ENCODE measurements around the gene SORCS2.

The SORCS2 gene

DNA sequence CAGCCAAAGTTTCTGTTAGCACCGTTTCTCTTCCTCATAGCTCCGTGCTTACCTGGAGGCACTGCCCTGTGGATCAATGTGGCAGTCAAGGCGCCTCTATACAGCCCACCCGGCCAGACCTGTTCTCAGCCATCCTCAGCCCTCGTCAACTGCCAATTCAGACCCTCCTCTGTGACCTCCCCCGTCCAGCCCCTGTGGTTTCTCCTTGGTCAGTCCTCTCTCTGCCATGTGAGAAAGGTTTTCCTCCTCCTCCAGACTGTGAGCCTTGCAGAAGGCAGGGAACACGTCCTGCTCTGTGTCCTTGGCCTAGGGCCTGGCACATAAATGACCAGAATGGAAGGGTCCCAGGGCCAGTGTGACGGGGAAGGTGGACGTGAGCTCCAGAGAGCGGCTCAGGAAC, 417.0 kb downstream of the SORCS2 start:
- DNase-seq, result no peak

GRCh38 chr4:7610022-7610670, 417.8 kb downstream of the SORCS2 start:
- DNase-seq, result no peak

GRCh38 chr4:7610841-7611240, 418.5 kb downstream of the SORCS2 start:
- DNase-seq, result no peak

GRCh38 chr4:7612311-7612897, 420.1 kb downstream of the SORCS2 start:
- no peak for DNase-seq

DNA sequence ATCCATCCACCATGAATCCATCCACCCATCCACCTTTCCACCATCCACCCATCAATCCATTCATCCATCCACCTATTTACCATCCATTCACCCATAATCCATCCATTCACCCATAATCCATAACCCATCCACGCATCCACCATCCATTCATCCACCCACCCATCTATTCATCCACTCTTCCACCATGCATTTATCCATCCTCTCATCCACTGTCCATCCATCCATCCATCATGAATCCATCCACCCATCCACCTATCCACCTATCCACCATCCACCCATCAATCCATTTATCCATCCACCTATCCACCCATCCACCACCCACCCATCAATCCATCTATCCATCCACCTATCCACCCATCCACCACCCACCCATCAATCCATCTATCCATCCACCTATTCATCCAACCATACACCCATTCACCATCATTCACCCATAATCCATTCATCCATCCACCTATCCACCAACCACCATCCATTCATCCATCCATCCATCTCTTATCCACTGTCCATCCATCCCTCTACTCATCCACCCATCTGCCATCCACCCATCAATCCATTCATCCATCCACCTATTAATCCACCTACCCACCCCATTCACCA, 422.1 kb downstream of the SORCS2 start:
- no peak for DNase-seq

- DNase-seq, result no peak
Observed at GRCh38 chr4:7616193-7616592, 423.9 kb downstream of the SORCS2 start.

DNA sequence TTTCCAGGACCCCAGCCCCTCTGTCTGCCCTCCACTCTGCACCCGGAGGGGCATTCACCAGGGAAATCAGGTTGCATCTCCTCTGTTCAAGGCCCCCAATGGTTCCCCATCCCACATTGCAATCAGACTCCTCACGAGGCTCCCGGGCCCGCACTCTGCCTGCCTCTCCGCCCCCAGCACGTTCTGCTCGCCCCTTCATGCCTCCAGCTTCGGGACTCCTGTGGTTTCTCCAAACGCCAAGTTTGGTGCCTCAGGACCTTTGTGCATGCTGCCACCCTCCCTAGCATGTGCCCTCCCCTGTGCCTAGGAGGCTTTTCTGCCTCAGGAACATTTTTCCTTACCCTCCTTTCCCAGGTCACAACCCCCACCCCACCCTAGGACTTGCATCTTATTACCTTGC, 426.0 kb downstream of the SORCS2 start:
- no peak for DNase-seq

GRCh38 chr4:7620086-7620813, 427.9 kb downstream of the SORCS2 start:
- no peak for DNase-seq

GRCh38 chr4:7620814-7621176, 428.5 kb downstream of the SORCS2 start:
- DNase-seq, result no peak

DNA sequence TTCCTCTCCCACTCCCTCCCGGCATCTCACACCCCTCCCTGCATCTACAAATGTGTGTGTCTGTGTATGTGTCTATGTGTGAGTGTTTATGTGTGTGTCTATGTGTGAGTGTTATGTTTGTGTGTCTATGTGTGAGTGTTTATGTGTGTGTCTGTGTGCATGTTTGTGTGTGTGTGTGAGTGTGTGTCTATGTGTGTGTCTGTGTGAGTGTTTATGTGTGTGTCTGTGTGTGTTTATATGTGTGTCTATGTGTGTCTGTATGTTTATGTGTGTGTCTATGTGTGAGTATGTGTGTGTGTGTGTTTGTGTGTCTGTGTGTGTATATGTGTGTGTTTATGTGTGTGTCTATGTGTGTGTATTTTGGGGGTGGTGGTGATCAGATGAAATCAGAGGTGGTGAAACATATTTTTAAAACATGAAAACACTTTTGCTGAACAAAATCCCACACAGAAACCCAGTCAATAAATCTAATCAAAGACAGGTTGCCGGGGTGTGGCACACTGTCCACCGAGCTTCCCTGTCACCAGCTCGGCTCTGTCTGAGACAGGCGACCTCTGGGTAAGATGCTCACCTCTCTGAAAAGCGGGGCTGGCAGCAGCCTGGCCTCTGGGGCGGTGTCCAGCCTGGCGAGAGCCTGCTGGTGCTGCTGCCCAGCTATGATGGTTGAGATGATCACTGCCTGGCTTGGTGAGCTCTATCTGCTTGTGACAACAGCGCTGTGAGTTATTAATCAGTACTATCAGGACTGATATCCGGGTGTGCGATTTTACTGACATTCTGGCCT, 429.1 kb downstream of the SORCS2 start:
- no peak for DNase-seq

DNA sequence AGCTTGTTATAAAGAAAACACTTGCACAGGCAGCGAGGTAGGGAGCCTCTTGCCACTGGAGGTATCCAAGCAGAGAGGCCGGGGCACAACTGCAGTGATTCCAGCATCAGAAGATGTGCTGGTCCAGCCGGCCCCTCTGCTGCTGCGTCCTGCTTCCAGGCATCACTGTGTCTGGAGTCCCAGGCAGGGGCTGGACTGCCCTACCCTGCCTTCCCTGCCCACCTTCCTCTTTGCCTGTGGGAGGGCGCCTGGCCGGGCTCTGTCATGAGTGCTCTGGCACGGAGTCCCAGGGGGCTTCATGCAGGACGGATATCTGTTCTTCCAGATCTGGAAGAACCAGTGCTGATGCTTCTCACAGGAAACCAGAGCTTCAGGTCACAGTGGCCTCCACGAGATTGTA, 430.0 kb downstream of the SORCS2 start:
- no peak for DNase-seq

DNA sequence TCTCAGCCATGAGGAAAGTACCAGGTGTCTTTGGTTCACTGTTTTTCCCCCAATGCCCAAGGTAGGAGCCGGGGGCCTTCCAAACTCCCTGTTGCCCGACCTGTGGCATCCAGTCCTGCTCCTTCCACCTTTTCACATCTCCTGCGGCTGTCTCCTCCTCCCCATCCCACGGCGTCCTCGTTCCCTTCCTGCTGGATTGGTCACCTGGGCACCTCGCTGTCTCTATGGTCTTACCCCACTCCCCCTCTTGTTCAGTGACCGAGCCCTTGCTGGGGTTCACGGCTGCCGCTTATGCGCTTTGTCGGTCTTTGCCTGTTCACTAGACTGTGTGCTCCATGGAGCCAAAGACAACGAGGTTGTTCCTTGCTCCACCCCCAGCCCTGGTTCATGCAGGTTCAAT, 431.1 kb downstream of the SORCS2 start:
- DNase-seq, result no peak

GRCh38 chr4:7624396-7624980, 432.1 kb downstream of the SORCS2 start:
- no peak for DNase-seq

DNA sequence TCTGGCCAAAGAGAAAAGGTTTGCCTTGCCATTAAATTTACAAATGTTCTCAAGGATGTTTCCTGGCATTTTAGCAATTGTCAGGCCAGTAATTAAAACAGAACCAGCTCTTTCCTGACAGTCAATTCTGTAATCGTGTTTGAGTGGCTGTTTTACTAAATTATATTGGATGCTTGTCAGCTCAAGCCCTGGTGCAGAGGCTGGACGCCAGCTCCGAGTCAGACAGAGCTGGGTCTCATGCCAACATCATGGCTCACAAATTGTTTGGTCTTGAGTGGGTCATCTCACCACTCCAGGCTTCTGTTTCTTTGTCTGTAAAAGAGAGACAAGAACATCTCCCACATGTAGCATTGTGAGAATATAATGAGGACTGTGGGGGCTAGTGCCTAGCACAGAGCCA, 432.7 kb downstream of the SORCS2 start:
- DNase-seq, result no peak

DNA sequence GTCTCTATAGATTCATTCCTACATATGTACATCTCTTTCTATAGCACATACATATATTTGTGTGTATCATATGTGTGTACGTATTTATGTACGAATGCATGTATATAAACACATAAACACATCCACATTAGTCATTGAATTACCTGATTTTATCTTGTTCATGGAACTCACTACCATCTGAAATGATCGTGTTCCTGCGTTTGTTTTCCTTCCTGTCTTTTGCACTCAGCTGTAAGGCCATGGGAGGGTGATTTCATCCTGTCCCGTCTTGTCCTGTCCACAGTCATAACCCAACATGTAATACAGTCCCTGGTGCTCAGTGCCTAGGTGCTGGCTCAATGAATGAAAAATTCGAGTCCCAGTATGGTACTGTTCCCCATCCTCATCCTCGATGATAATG, 434.2 kb downstream of the SORCS2 start:
- DNase-seq, result no peak

DNA sequence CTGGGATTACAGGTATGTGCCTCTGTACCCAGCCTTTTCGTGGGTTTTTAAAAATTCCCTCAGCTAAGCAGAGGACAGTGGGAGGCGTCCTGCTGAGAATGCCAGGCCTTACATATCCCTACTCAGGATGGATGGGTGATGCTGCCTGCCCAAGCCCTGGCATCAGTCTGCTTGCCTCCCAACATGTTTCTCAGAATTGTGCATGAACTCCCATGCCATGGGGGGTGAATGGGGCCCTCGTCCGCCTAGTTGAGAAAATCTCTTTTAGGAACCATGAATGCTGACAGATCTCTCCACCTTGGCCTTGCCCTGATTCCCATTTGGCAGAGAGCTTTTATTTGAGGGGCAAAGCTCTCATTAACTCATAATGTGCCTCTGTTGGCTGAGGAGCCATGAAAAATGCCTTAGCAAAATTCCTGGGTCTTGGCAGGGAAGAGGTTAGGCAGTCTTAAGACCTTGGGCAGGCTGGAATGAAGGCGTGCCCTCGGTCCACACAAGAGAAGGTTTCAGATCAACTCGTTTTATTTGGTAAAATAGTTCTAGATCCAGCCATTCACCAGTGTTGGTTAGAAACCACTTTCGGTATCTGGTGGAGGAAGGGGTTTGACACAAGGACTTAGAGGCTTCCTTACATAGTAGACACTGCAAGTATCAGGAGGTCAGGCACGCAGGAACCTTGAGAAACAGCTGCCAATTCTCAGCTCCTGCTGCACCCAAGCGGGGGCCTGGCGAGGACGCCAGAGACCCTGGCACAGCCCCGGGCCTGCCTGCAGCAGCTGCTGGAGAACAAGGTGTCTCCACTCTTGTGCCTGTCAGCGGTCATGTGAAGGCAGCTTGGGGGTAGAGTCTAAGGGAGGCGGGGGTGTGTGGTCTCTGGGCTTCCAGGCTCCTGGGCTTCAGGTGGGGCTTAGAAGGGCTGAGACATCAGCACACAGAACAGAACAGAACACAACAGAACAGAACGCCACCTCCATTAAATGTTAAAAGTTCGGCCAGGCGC, 435.2 kb downstream of the SORCS2 start:
- no peak for DNase-seq

GRCh38 chr4:7628432-7628831, 436.1 kb downstream of the SORCS2 start:
- no peak for DNase-seq

DNA sequence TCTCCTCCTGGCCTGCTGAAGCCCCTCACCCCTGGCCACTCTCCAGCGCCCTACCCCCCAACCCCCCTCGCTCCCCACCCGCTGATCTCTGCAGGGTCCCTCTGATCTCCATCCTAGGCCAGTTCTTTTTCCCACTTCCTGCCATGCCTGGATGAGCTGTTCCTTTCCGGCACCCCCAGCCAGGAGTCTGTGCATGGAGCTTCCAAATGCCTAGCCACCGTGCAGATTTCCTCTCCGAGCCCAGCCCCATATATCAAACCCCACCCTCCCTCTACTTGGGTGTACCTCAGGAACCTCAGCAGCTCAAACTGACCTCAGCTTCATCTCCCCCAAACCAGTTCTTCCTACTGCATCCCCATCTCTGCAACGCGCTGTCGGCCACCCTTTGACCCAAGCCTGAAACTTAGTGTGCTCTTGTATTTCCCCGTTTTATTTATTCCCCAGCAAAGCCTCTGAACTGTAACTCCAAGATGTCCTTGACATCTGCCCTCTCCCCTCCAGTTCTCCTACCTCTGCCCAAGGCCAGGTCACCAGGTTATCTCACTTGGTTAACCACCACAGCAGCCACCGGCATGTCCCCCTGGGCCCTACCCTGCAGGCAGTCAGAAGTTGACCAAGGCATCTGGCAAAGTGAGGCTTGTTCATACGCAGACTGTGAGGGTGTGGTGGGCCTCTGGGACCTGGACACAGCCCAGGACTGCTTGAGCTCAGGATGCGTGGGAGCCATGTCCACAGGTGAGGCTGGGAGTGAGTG, 437.3 kb downstream of the SORCS2 start:
- no peak for DNase-seq

- DNase-seq, result no peak
Observed at GRCh38 chr4:7630568-7631287, 438.4 kb downstream of the SORCS2 start.

All from stimulated activated CD8-positive, alpha-beta memory T cell treated with anti-CD3 and anti-CD28 coated beads, Interleukin-4, amount 100 ng/mL, for 48 hours (primary cell).